IMR-90 (cell line): ENCODE measurements around the gene TPM4.

Experiments
- CTCF ChIP-seq: conservative IDR thresholded peaks from 2 replicates; pipeline ENCODE4 v1.5.1; 2012; ENCODE audit warnings: mild to moderate bottlenecking, low read depth, low read length, improper control_type of control experiment
- MAFK ChIP-seq: IDR thresholded peaks from 2 replicates; pipeline ENCODE4 v1.6.1; 2012; ENCODE audit warnings: low read depth, low read length, improper control_type of control experiment
- MXI1 ChIP-seq: IDR thresholded peaks from 2 replicates; pipeline ENCODE4 v1.6.1; 2012; ENCODE audit warnings: low read depth, mild to moderate bottlenecking, low read length, moderate library complexity, borderline replicate concordance
- POLR2A ChIP-seq: IDR thresholded peaks from 2 replicates; pipeline ENCODE4 v1.6.1; 2012; ENCODE audit warnings: mild to moderate bottlenecking, low read depth, low read length
- RCOR1 ChIP-seq: IDR thresholded peaks from 2 replicates; pipeline ENCODE4 v1.6.1; 2012; ENCODE audit warnings: mild to moderate bottlenecking, low read length, improper control_type of control experiment; ENCODE audit not compliant: insufficient replicate concordance
- RFX5 ChIP-seq: IDR thresholded peaks from 2 replicates; pipeline ENCODE4 v1.8.0; 2012; ENCODE audit warnings: low read depth, mild to moderate bottlenecking, low read length, moderate library complexity
- SMC3 ChIP-seq: fragments of 150-350 bp; IDR thresholded peaks from 2 replicates; pipeline ENCODE4 v1.6.1; 2016; ENCODE audit warnings: low read depth, mild to moderate bottlenecking, antibody characterized with exemption, low read length, moderate library complexity
- TF ChIP-seq, protein P1 (sequence below): fragments of 150-350 bp; IDR thresholded peaks from 2 replicates; pipeline ENCODE4 v1.6.1; 2016; ENCODE audit warnings: low read depth, mild to moderate bottlenecking, low read length, moderate library complexity, borderline replicate concordance

GRCh38 chr19:16111909-16112752, 35.8 kb downstream of the TPM4 start:
- TF ChIP-seq MXI1 (no peak), POLR2A (peak; percentile 60; the same call in 1 of the 2 replicates), RCOR1 (peak; percentile 66), CTCF (no peak), MAFK (no peak), RFX5 (no peak), SMC3 (no peak)
- TF ChIP-seq, protein P1, sequence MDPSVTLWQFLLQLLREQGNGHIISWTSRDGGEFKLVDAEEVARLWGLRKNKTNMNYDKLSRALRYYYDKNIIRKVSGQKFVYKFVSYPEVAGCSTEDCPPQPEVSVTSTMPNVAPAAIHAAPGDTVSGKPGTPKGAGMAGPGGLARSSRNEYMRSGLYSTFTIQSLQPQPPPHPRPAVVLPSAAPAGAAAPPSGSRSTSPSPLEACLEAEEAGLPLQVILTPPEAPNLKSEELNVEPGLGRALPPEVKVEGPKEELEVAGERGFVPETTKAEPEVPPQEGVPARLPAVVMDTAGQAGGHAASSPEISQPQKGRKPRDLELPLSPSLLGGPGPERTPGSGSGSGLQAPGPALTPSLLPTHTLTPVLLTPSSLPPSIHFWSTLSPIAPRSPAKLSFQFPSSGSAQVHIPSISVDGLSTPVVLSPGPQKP, result no peak
